K562 (cell line): ENCODE results near the gene CYP11A1. TPM values are rescaled to one million over a fixed set of nuclear protein-coding genes. Genes with fewer than 3 reads are reported as not detected.
A peak's percentile ranks its signal among the peaks of the same experiment; 100 is the strongest.

Experiments
- CBFA2T3 ChIP-seq: fragments of 450-650 bp; IDR thresholded peaks from 2 replicates; pipeline ENCODE4 v1.6.1; 2017
- ELF1 ChIP-seq: fragments of 200-800 bp; sonication (Bioruptor generic); IDR thresholded peaks from 2 replicates; pipeline ENCODE4 v1.6.1; 2016; ENCODE audit warnings: missing genetic modification characterization, missing compliant biosample characterization
- EP300 ChIP-seq: IDR thresholded peaks from 2 replicates; pipeline ENCODE4 v1.6.1; 2012; ENCODE audit warnings: low read length, improper control_type of control experiment
- FOXK1 ChIP-seq: sonication (generic); formaldehyde crosslinking; IDR thresholded peaks from 2 replicates; pipeline ENCODE4 v1.8.0; 2022; ENCODE audit warnings: missing genetic modification reagents, mild to moderate bottlenecking, borderline replicate concordance
- HLTF ChIP-seq: fragments of 450-650 bp; IDR thresholded peaks from 2 replicates; pipeline ENCODE4 v1.6.1; 2016
- MAZ ChIP-seq, 2 experiments: fragments of 450-650 bp in 1 of 2; sonication (generic) in 1 of 2; formaldehyde crosslinking; IDR thresholded peaks in 1 of 2; conservative IDR thresholded peaks in 1 of 2; 2 replicates each; pipeline versions ENCODE4 v1.4.0 to v1.5.0; 2020; ENCODE audit warnings: mild to moderate bottlenecking in 1 of 2, missing genetic modification reagents in 1 of 2
- MXI1 ChIP-seq: IDR thresholded peaks from 2 replicates; pipeline ENCODE4 v1.6.1; 2011; ENCODE audit warnings: low read depth, mild to moderate bottlenecking, improper control_type of control experiment, low read length
- TGIF2 ChIP-seq: sonication (generic); formaldehyde crosslinking; IDR thresholded peaks from 2 replicates; pipeline ENCODE4 v1.8.1; 2022; ENCODE audit warnings: mild to moderate bottlenecking, missing genetic modification reagents, moderate library complexity
- YY1 ChIP-seq, 3 experiments: IDR thresholded peaks; 2 replicates each; pipeline ENCODE4 v1.6.1; 2011; ENCODE audit warnings: low read length in 2 of 3, mild to moderate bottlenecking in 2 of 3, moderate library complexity in 2 of 3, borderline replicate concordance in 1 of 3, control low read depth in 1 of 3, low read depth in 1 of 3; ENCODE audit not compliant: insufficient read depth in 3 of 3, insufficient replicate concordance in 2 of 3, control insufficient read depth in 1 of 3, insufficient read length in 1 of 3; ENCODE audit errors: extremely low read depth in 1 of 3
- polyA plus RNA-seq, 8 experiments: library from polyadenylated mRNA; depleted of rRNA in 4 of 8; stranded (reverse) in 5 of 8; unstranded in 3 of 8; fragments of >200 nt; fragmentation: Nextera tagmentation in 2 of 8; fragmentation: Illumina TruSeq in 1 of 8; extraction: Ambion mirVana in 2 of 8; extraction: Trizol in 1 of 8; gene quantifications; 2 replicates each; pipeline versions ENCODE4 v1.2.1 to v1.2.3, GENCODE V29; 2011 to 2014; ENCODE audit warnings: inconsistent platforms in 1 of 8, missing spikeins in 1 of 8
- total RNA-seq, 7 experiments: library from RNA; depleted of rRNA in 6 of 7; stranded (reverse); fragments of >200 nt in 6 of 7; fragmentation: Illumina TruSeq in 2 of 7; extraction: Trizol in 2 of 7; gene quantifications; 2 replicates each; pipeline versions ENCODE4 v1.2.1 to v1.2.3, GENCODE V29; 2011 to 2021; ENCODE audit warnings: low replicate concordance in 1 of 7
- TF ChIP-seq, protein P1 (sequence below), 2 experiments: fragments of 450-650 bp in 1 of 2; sonication (generic) in 1 of 2; formaldehyde crosslinking in 1 of 2; IDR thresholded peaks; 2 replicates each; pipeline versions ENCODE4 v1.7.1 to v1.9.0; 2016 to 2022; ENCODE audit warnings: inconsistent platforms in 1 of 2, mild to moderate bottlenecking in 1 of 2, missing genetic modification reagents in 1 of 2
- TF ChIP-seq, protein P2 (sequence below): fragments of 450-650 bp; IDR thresholded peaks from 2 replicates; pipeline ENCODE4 v1.6.1; 2018; ENCODE audit not compliant: partially characterized antibody

The CYP11A1 gene
- total and polyA plus RNA-seq, 9 of the 15 experiments (the other 6 are each of a cell fraction or from before 2014, with no cell fraction given): 0.06 to 0.24 (median 0.10) TPM; not detected in 4

DNA sequence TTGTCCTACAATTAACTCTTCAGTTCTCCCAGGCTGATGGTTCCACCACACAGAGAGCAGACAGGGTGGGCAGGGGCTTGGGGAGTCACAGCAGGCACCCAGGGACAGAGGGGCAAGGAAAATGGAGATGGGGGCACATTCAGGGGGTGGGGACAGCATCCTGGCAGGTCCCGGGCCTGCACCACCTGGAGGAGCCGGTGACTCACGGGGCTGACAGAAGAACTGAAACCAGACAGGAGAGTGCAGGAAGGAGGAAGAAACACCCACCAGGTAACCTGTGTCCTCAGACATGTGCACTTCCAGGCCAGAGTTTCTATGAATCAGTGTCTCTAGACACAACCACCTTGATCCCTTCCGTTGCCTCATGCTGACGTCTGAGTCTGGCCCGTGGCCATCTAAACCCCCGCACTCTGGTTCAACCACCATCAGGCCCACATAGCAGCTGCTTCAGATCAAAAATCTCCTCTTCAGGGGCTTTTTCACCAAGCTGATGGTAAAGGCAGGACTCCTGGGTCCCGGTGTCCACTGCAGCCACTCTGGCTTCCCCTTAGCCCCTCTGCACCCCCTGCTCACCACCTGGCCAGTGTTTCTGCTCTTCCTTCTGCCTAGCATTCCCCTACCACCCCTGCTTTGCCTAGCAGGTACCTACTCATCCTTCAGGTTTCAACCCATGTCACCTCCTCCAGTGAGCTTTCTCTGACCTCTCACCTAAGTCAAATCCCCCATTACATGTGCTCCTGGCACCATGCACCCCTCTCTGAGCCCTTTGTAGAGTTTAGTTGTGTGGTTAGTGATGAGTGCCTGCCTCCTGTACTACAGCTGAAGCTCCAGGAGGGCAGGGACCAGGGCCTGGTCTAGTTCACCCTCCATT, 16.5 kb upstream of the CYP11A1 start (continued):
- TF ChIP-seq, protein P1, sequence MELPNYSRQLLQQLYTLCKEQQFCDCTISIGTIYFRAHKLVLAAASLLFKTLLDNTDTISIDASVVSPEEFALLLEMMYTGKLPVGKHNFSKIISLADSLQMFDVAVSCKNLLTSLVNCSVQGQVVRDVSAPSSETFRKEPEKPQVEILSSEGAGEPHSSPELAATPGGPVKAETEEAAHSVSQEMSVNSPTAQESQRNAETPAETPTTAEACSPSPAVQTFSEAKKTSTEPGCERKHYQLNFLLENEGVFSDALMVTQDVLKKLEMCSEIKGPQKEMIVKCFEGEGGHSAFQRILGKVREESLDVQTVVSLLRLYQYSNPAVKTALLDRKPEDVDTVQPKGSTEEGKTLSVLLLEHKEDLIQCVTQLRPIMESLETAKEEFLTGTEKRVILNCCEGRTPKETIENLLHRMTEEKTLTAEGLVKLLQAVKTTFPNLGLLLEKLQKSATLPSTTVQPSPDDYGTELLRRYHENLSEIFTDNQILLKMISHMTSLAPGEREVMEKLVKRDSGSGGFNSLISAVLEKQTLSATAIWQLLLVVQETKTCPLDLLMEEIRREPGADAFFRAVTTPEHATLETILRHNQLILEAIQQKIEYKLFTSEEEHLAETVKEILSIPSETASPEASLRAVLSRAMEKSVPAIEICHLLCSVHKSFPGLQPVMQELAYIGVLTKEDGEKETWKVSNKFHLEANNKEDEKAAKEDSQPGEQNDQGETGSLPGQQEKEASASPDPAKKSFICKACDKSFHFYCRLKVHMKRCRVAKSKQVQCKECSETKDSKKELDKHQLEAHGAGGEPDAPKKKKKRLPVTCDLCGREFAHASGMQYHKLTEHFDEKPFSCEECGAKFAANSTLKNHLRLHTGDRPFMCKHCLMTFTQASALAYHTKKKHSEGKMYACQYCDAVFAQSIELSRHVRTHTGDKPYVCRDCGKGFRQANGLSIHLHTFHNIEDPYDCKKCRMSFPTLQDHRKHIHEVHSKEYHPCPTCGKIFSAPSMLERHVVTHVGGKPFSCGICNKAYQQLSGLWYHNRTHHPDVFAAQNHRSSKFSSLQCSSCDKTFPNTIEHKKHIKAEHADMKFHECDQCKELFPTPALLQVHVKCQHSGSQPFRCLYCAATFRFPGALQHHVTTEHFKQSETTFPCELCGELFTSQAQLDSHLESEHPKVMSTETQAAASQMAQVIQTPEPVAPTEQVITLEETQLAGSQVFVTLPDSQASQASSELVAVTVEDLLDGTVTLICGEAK (IDR thresholded peaks at IDR 0.05): no peak
- TF ChIP-seq, protein P1 (CRISPR knock-in tag; IDR thresholded peaks at IDR 0.05): no peak
- TF ChIP-seq, protein P2, sequence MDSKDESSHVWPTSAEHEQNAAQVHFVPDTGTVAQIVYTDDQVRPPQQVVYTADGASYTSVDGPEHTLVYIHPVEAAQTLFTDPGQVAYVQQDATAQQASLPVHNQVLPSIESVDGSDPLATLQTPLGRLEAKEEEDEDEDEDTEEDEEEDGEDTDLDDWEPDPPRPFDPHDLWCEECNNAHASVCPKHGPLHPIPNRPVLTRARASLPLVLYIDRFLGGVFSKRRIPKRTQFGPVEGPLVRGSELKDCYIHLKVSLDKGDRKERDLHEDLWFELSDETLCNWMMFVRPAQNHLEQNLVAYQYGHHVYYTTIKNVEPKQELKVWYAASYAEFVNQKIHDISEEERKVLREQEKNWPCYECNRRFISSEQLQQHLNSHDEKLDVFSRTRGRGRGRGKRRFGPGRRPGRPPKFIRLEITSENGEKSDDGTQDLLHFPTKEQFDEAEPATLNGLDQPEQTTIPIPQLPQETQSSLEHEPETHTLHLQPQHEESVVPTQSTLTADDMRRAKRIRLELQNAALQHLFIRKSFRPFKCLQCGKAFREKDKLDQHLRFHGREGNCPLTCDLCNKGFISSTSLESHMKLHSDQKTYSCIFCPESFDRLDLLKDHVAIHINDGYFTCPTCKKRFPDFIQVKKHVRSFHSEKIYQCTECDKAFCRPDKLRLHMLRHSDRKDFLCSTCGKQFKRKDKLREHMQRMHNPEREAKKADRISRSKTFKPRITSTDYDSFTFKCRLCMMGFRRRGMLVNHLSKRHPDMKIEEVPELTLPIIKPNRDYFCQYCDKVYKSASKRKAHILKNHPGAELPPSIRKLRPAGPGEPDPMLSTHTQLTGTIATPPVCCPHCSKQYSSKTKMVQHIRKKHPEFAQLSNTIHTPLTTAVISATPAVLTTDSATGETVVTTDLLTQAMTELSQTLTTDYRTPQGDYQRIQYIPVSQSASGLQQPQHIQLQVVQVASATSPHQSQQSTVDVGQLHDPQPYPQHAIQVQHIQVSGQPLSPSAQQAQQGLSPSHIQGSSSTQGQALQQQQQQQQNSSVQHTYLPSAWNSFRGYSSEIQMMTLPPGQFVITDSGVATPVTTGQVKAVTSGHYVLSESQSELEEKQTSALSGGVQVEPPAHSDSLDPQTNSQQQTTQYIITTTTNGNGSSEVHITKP: peak; percentile 67
- TF ChIP-seq HLTF (no peak), YY1 (IDR thresholded peaks at IDR 0.05; ENCODE audit: borderline replicate concordance in 1 of 3, control insufficient read depth in 1 of 3, extremely low read depth in 1 of 3, insufficient read depth in 3 of 3, insufficient read length in 1 of 3, insufficient replicate concordance in 2 of 3, low read depth in 1 of 3, low read length in 2 of 3) (no peak), ELF1 (no peak), TGIF2 (no peak), MAZ (CRISPR knock-in tag; conservative IDR thresholded peaks at IDR 0.05 in 1 of 2, IDR thresholded peaks at IDR 0.05 in 1 of 2) (0 out of 4 replicates have a peak, but pooled peaks of 1 of the 2 experiments have one; percentile 32), MXI1 (no peak), CBFA2T3 (peak; percentile 31), FOXK1 (no peak), EP300 (no peak; the same call in 1 of the 2 replicates)
